Transverse colon (tissue), 4 donors: ENCODE results near the gene SLC36A3.

Experiments used
- CTCF ChIP-seq, 5 experiments: fragments of 200-600 bp in 3 of 5; fragments of 450-650 bp in 2 of 5; sonication (generic) in 3 of 5; IDR thresholded peaks; 1 replicate in 2 of 5; 2 replicates in 3 of 5; pipeline ENCODE4 v1.5.1; 2016 to 2017; ENCODE audit warnings: antibody characterized with exemption in 5 of 5, inconsistent platforms in 3 of 5, mild to moderate bottlenecking in 2 of 5, moderate library complexity in 1 of 5
- EP300 ChIP-seq: sonication (generic); formaldehyde crosslinking; IDR thresholded peaks from one replicate; pipeline ENCODE4 v1.6.1; 2017; ENCODE audit warnings: antibody characterized with exemption, low read depth
- POLR2A ChIP-seq: fragments of 450-650 bp; IDR thresholded peaks from one replicate; pipeline ENCODE4 v1.6.1; 2016; ENCODE audit warnings: antibody characterized with exemption, mild to moderate bottlenecking, moderate library complexity
- POLR2AphosphoS5 ChIP-seq, 3 donors: sonication (generic); formaldehyde crosslinking; IDR thresholded peaks; one replicate each; pipeline ENCODE4 v1.6.1; 2016; ENCODE audit warnings: antibody characterized with exemption in 3 of 3

GRCh38 chr5:151278845-151279244 lies 24.7 kb downstream of the SLC36A3 start:
- no peak for TF ChIP-seq POLR2A
- no peak for TF ChIP-seq CTCF (IDR thresholded peaks at IDR 0.05)
- TF ChIP-seq POLR2AphosphoS5 (IDR thresholded peaks at IDR 0.05), result no peak
- TF ChIP-seq EP300, result no peak
